Loucy (cell line): ENCODE data around the gene CACNA1B.

Experiments
- H2AFZ ChIP-seq: fragments of 200-600 bp; sonication (generic); 2 replicates; pipeline ENCODE4 v1.6.0; 2016; ENCODE audit warnings: antibody characterized with exemption, mild to moderate bottlenecking, low read length, moderate library complexity
- H3F3A ChIP-seq: fragments of 200-600 bp; 2 replicates; pipeline ENCODE4 v1.6.0; 2016; ENCODE audit warnings: antibody characterized with exemption, low read depth, mild to moderate bottlenecking
- H3K27me3 ChIP-seq: fragments of 200-600 bp; sonication (generic); 2 replicates; pipeline ENCODE4 v1.6.1; 2014; ENCODE audit warnings: low read length, mild to moderate bottlenecking; ENCODE audit not compliant: insufficient read depth, poor library complexity, severe bottlenecking
- H3K36me3 ChIP-seq: fragments of 200-600 bp; sonication (generic); 2 replicates; pipeline ENCODE4 v1.6.1; 2016; ENCODE audit warnings: low read length; ENCODE audit not compliant: insufficient read depth
- H3K4me1 ChIP-seq: fragments of 200-600 bp; sonication (generic); 2 replicates; pipeline ENCODE4 v1.5.1; 2014; ENCODE audit warnings: low read length, mild to moderate bottlenecking; ENCODE audit not compliant: insufficient read depth, poor library complexity, severe bottlenecking
- H3K4me2 ChIP-seq: fragments of 200-600 bp; sonication (generic); 2 replicates; pipeline ENCODE4 v1.6.0; 2014; ENCODE audit warnings: antibody characterized with exemption, low read length, low read depth, mild to moderate bottlenecking; ENCODE audit not compliant: poor library complexity, severe bottlenecking
- H3K4me3 ChIP-seq: fragments of 200-600 bp; sonication (generic); 2 replicates; pipeline ENCODE4 v1.5.1; 2014; ENCODE audit warnings: low read length, mild to moderate bottlenecking, mixed read lengths; ENCODE audit not compliant: poor library complexity, severe bottlenecking
- H3K79me2 ChIP-seq: fragments of 200-600 bp; sonication (generic); 2 replicates; pipeline ENCODE4 v1.6.1; 2014; ENCODE audit warnings: low read length; ENCODE audit not compliant: insufficient read depth
- H3K9ac ChIP-seq: fragments of 200-600 bp; sonication (generic); 2 replicates; pipeline ENCODE4 v1.6.0; 2014; ENCODE audit warnings: mild to moderate bottlenecking, low read depth, low read length, moderate library complexity; ENCODE audit not compliant: poor library complexity, severe bottlenecking
- H3K9me2 ChIP-seq: fragments of 200-600 bp; sonication (generic); replicated peaks from 2 replicates; pipeline ENCODE4 v1.6.1; 2016; ENCODE audit warnings: low read depth, low read length, mixed read lengths
- H3K9me3 ChIP-seq: fragments of 200-600 bp; sonication (generic); 2 replicates; pipeline ENCODE4 v1.6.1; 2014; ENCODE audit warnings: mild to moderate bottlenecking, antibody characterized with exemption, low read length, low read depth; ENCODE audit not compliant: insufficient read depth
- H4K20me1 ChIP-seq: fragments of 200-600 bp; sonication (generic); 2 replicates; pipeline ENCODE4 v1.6.0; 2014; ENCODE audit warnings: antibody characterized with exemption, low read length, mild to moderate bottlenecking; ENCODE audit not compliant: insufficient read depth, poor library complexity, severe bottlenecking
- CTCF ChIP-seq: fragments of 200-600 bp; sonication (generic); conservative IDR thresholded peaks from 2 replicates; pipeline ENCODE4 v1.5.1; 2014; ENCODE audit warnings: mild to moderate bottlenecking, antibody characterized with exemption, low read length
- EZH2phosphoT487 ChIP-seq: fragments of 200-600 bp; IDR thresholded peaks from 2 replicates; pipeline ENCODE4 v1.6.1; 2018; ENCODE audit warnings: antibody characterized with exemption, mild to moderate bottlenecking, moderate library complexity, borderline replicate concordance

CACNA1B gene

GRCh38 chr9:137973829-137974416 lies 96.3 kb downstream of the CACNA1B start:
- Histone ChIP-seq H4K20me1 (no peaks in the 10 kb centered on the region), H3K27me3 (no peaks in the 10 kb centered on the region), H2AFZ (no peak overlapping the region), H3K4me1 (no peaks in the 10 kb centered on the region), H3K4me3 (no peak overlapping the region), H3K9ac (no peak overlapping the region), H3K36me3 (no peaks in the 10 kb centered on the region), H3F3A (no peaks in the 10 kb centered on the region), H3K79me2 (no peaks in the 10 kb centered on the region), H3K4me2 (no peak overlapping the region), H3K9me3 (peaks cover 60% of the 10 kb centered on the region; the same call in 1 of the 2 replicates), H3K9me2 (no peaks in the 10 kb centered on the region)
- TF ChIP-seq EZH2phosphoT487, result no peak
- TF ChIP-seq CTCF, result no peak

GRCh38 chr9:137974746-137975526 lies 97.4 kb downstream of the CACNA1B start:
- Histone ChIP-seq H4K20me1 (no peaks in the 10 kb centered on the region), H3K36me3 (no peaks in the 10 kb centered on the region), H3F3A (no peaks in the 10 kb centered on the region)

GRCh38 chr9:137975527-137975913 lies 97.9 kb downstream of the CACNA1B start:
- no peak overlapping the region for H3K9ac ChIP-seq
- H3K9me3 ChIP-seq, result peaks cover 50% of the 10 kb centered on the region; the same call in 1 of the 2 replicates
- H4K20me1 ChIP-seq, result no peaks in the 10 kb centered on the region
- no peaks in the 10 kb centered on the region for H3K79me2 ChIP-seq
- H3K9me2 ChIP-seq, result no peaks in the 10 kb centered on the region
- H3K4me3 ChIP-seq, result no peak overlapping the region
- no peak overlapping the region for H2AFZ ChIP-seq
- H3K27me3 ChIP-seq, result no peaks in the 10 kb centered on the region
- H3K4me1 ChIP-seq, result no peaks in the 10 kb centered on the region
- H3K36me3 ChIP-seq, result no peaks in the 10 kb centered on the region
- H3F3A ChIP-seq, result no peaks in the 10 kb centered on the region
- no peak overlapping the region for H3K4me2 ChIP-seq
- TF ChIP-seq EZH2phosphoT487 (no peak), CTCF (no peak)

More at GRCh38 chr9:137974746-137975526, 97.4 kb downstream of the CACNA1B start:
- H3K4me1 ChIP-seq, result no peaks in the 10 kb centered on the region
- no peak overlapping the region for H2AFZ ChIP-seq
- no peaks in the 10 kb centered on the region for H3K27me3 ChIP-seq
- H3K4me2 ChIP-seq, result no peak overlapping the region
- H3K9me2 ChIP-seq, result no peaks in the 10 kb centered on the region
- H3K4me3 ChIP-seq, result no peak overlapping the region
- H3K9ac ChIP-seq, result no peak overlapping the region
- TF ChIP-seq CTCF, result no peak
- TF ChIP-seq EZH2phosphoT487, result no peak
- H3K79me2 ChIP-seq, result no peaks in the 10 kb centered on the region
- H3K9me3 ChIP-seq, result peaks cover 55% of the 10 kb centered on the region; the same call in 1 of the 2 replicates
